Liver (tissue), 9 donors: ENCODE results near the gene CCND1. TPM values are rescaled to one million over a fixed set of nuclear protein-coding genes. Genes with fewer than 3 reads are reported as not detected.

Experiments
- DNase-seq: peaks from one replicate; pipeline ENCODE4 v3.0.0-alpha.2; 2017; ENCODE audit warnings: low spot score
- H3K27ac ChIP-seq, 2 donors: one replicate each; pipeline ENCODE4 v1.7.0; 2013; ENCODE audit warnings: inconsistent platforms in 2 of 2, low read length in 2 of 2, control low read depth in 1 of 2, low read depth in 1 of 2, mild to moderate bottlenecking in 1 of 2
- H3K27me3 ChIP-seq, 4 donors: one replicate each; pipeline versions ENCODE4 v1.6.1 to v1.7.0; 2013; ENCODE audit warnings: low read length in 3 of 4, inconsistent platforms in 1 of 4, mild to moderate bottlenecking in 1 of 4, moderate library complexity in 1 of 4; ENCODE audit not compliant: control insufficient read depth in 4 of 4, insufficient read depth in 4 of 4
- H3K36me3 ChIP-seq, 4 donors: one replicate each; pipeline versions ENCODE4 v1.6.1 to v1.7.0; 2013; ENCODE audit warnings: low read length in 3 of 4, mild to moderate bottlenecking in 3 of 4, low read depth in 1 of 4, moderate library complexity in 1 of 4; ENCODE audit not compliant: control insufficient read depth in 4 of 4, insufficient read depth in 3 of 4
- H3K4me1 ChIP-seq, 4 donors: one replicate each; pipeline versions ENCODE4 v1.6.1 to v1.7.0; 2013; ENCODE audit warnings: low read length in 3 of 4, mild to moderate bottlenecking in 3 of 4, moderate library complexity in 1 of 4; ENCODE audit not compliant: control insufficient read depth in 4 of 4, insufficient read depth in 4 of 4
- H3K4me3 ChIP-seq, 3 donors: one replicate each; pipeline versions ENCODE4 v1.6.1 to v1.7.0; 2013; ENCODE audit warnings: low read length in 3 of 3, control low read depth in 1 of 3, low read depth in 1 of 3, mild to moderate bottlenecking in 1 of 3
- H3K9ac ChIP-seq, 2 donors: one replicate each; pipeline ENCODE4 v1.7.0; 2013; ENCODE audit warnings: low read length in 2 of 2, mild to moderate bottlenecking in 2 of 2, moderate library complexity in 2 of 2, control low read depth in 1 of 2, low read depth in 1 of 2
- H3K9me3 ChIP-seq, 4 donors: one replicate each; pipeline versions ENCODE4 v1.6.1 to v1.7.0; 2013; ENCODE audit warnings: low read length in 3 of 4; ENCODE audit not compliant: control insufficient read depth in 4 of 4
- CTCF ChIP-seq: fragments of 150-350 bp; IDR thresholded peaks from 2 replicates; pipeline ENCODE4 v1.5.1; 2017; ENCODE audit warnings: improper control_type of control experiment, low read depth, low read length; ENCODE audit not compliant: missing input control
- EGR1 ChIP-seq, 2 donors: IDR thresholded peaks; 2 replicates each; pipeline ENCODE4 v1.6.1; 2016 to 2018; ENCODE audit warnings: antibody characterized with exemption in 2 of 2, low read depth in 2 of 2
- FOXA1 ChIP-seq: IDR thresholded peaks from 2 replicates; pipeline ENCODE4 v1.6.1; 2016; ENCODE audit warnings: antibody characterized with exemption
- FOXA2 ChIP-seq: IDR thresholded peaks from 2 replicates; pipeline ENCODE4 v1.6.1; 2016; ENCODE audit warnings: antibody characterized with exemption
- GABPA ChIP-seq, 2 donors: IDR thresholded peaks in 1 of 2; conservative IDR thresholded peaks in 1 of 2; 2 replicates each; pipeline ENCODE4 v1.6.1; 2016; ENCODE audit warnings: antibody characterized with exemption in 2 of 2, mild to moderate bottlenecking in 1 of 2, moderate library complexity in 1 of 2
- HNF4A ChIP-seq, 2 donors: conservative IDR thresholded peaks; 2 replicates each; pipeline ENCODE4 v1.6.1; 2016; ENCODE audit warnings: antibody characterized with exemption in 2 of 2, mild to moderate bottlenecking in 2 of 2
- HNF4G ChIP-seq: IDR thresholded peaks from 2 replicates; pipeline ENCODE4 v1.6.1; 2016; ENCODE audit warnings: antibody characterized with exemption
- JUND ChIP-seq, 2 donors: IDR thresholded peaks; 2 replicates each; pipeline ENCODE4 v1.6.1; 2016; ENCODE audit warnings: antibody characterized with exemption in 2 of 2
- MAX ChIP-seq: IDR thresholded peaks from 2 replicates; pipeline ENCODE4 v1.6.1; 2016; ENCODE audit warnings: antibody characterized with exemption
- NR2F2 ChIP-seq: IDR thresholded peaks from 2 replicates; pipeline ENCODE4 v1.6.1; 2016; ENCODE audit warnings: antibody characterized with exemption
- RAD21 ChIP-seq, 2 donors: IDR thresholded peaks; 2 replicates each; pipeline ENCODE4 v1.6.1; 2016; ENCODE audit warnings: antibody characterized with exemption in 2 of 2, mild to moderate bottlenecking in 2 of 2
- REST ChIP-seq: IDR thresholded peaks from 2 replicates; pipeline ENCODE4 v1.6.1; 2016; ENCODE audit warnings: antibody characterized with exemption, mild to moderate bottlenecking
- RXRA ChIP-seq, 2 donors: IDR thresholded peaks; 2 replicates each; pipeline ENCODE4 v1.6.1; 2017 to 2018; ENCODE audit warnings: antibody characterized with exemption in 2 of 2, mild to moderate bottlenecking in 1 of 2
- SP1 ChIP-seq: IDR thresholded peaks from 2 replicates; pipeline ENCODE4 v1.6.1; 2018; ENCODE audit warnings: antibody characterized with exemption, mild to moderate bottlenecking
- TAF1 ChIP-seq: conservative IDR thresholded peaks from 2 replicates; pipeline ENCODE4 v1.6.1; 2016; ENCODE audit warnings: antibody characterized with exemption, mild to moderate bottlenecking
- YY1 ChIP-seq: IDR thresholded peaks from 2 replicates; pipeline ENCODE4 v1.6.1; 2016; ENCODE audit warnings: antibody characterized with exemption, mild to moderate bottlenecking
- ZBTB33 ChIP-seq: IDR thresholded peaks from 2 replicates; pipeline ENCODE4 v1.6.1; 2016; ENCODE audit warnings: antibody characterized with exemption
- WGBS: extraction: QIAGEN DNeasy Blood & Tissue Kit; methylation state at CpG from one replicate; pipeline ENCODE4 v1.1.7; 2013; 5-methylcytosine and 5-hydroxymethylcytosine counted together
- polyA plus RNA-seq, 2 donors: library from polyadenylated mRNA; stranded (reverse) in 1 of 2; unstranded in 1 of 2; fragments of 200-250 nt in 1 of 2; fragments of >200 nt in 1 of 2; fragmentation: Nextera tagmentation in 1 of 2; extraction: Ambion mirVana in 1 of 2; gene quantifications; one replicate each; pipeline versions ENCODE4 v1.2.1 to v1.2.3, GENCODE V29; 2013 to 2015
- total RNA-seq, 2 donors: library from RNA; depleted of rRNA; stranded (reverse); fragments of >200 nt; gene quantifications; one replicate each; pipeline ENCODE4 v1.2.3, GENCODE V29; 2014
- TF ChIP-seq, protein P1 (sequence below): IDR thresholded peaks from 2 replicates; pipeline ENCODE4 v1.6.1; 2016; ENCODE audit warnings: antibody characterized with exemption
- donor health status: healthy.
- donor health status: healthy.
- donor health status: healthy.
- donor health status: healthy.
- donor health status: healthy.

CCND1 gene
- total and polyA plus RNA-seq, 4 donors, result 28.9 to 100 (median 53.3) TPM

- H3K27me3 ChIP-seq, result no peaks in the 10 kb centered on the region
- DNase-seq, result no peak
- H3K9ac ChIP-seq, result no peak overlapping the region
- WGBS, result 83% methylated on average over 11 of the region's 11 CpGs
- H3K4me1 ChIP-seq, result no peaks in the 10 kb centered on the region
- H3K27ac ChIP-seq, result no peak overlapping the region
- no peak overlapping the region for H3K4me3 ChIP-seq
- no peak for TF ChIP-seq EGR1 (IDR thresholded peaks at IDR 0.05; ENCODE audit: low read depth in 2 of 2)
- TF ChIP-seq TAF1, result no peak
- TF ChIP-seq SP1, result no peak
- no peak for TF ChIP-seq YY1
- no peak for TF ChIP-seq GABPA (IDR thresholded peaks at IDR 0.05 in 1 of 2, conservative IDR thresholded peaks at IDR 0.05 in 1 of 2)
- no peak for TF ChIP-seq HNF4G
- no peak for TF ChIP-seq HNF4A (conservative IDR thresholded peaks at IDR 0.05)
- TF ChIP-seq, protein P1, sequence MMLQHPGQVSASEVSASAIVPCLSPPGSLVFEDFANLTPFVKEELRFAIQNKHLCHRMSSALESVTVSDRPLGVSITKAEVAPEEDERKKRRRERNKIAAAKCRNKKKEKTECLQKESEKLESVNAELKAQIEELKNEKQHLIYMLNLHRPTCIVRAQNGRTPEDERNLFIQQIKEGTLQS, result no peak
- TF ChIP-seq RXRA (IDR thresholded peaks at IDR 0.05), result no peak
- no peak for TF ChIP-seq CTCF
- no peak for TF ChIP-seq REST
- TF ChIP-seq JUND (IDR thresholded peaks at IDR 0.05), result no peak
- TF ChIP-seq NR2F2, result no peak
- no peak for TF ChIP-seq FOXA1
- TF ChIP-seq RAD21 (IDR thresholded peaks at IDR 0.05), result no peak
- no peak for TF ChIP-seq ZBTB33
- no peak for TF ChIP-seq MAX
- no peak for TF ChIP-seq FOXA2
- H3K36me3 ChIP-seq, result no peaks in the 10 kb centered on the region
- H3K9me3 ChIP-seq, result no peaks in the 10 kb centered on the region
Measured at GRCh38 chr11:69599502-69599901, 41.5 kb upstream of the CCND1 start.
